ENCODE measurements around the gene PLPP7.
A peak's percentile ranks its signal among the peaks of the same experiment; 100 is the strongest.

PLPP7 gene

GRCh38 chr9:131303381-131304321 lies 14.1 kb downstream of the PLPP7 start:
- no peak for DNase-seq

DNA sequence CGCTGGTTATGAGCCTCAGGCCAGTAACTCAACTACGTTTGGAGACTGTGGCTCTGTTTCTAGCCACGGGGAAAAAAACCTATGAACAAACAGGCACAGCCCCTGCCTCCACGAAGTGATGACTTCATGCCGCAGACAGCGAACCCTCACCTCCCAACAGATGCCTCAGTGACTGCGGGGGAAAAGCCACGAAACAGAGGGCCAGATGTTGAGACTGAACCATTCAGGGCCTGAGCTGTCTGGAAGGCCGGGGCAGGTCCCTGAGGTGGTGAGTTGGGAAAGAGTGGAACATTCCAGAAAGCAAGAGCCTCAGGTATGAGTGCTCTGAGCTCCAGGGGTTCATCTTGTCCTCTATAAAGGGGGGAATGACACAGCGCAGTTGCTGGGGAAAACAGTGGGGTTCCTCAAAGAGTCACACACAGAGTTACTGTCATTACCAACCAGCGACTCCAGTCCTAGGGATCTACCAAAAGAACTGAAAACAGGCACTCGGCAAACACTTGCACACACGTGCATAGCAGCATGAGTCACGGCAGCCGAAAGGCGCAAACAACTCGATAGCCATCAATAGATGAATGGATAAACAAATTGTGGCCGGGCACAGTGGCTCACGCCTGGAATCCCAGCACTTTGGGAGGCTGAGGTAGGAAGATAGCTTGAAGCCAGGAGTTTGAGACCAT lies 15.3 kb downstream of the PLPP7 start:
- no peak for DNase-seq

DNA sequence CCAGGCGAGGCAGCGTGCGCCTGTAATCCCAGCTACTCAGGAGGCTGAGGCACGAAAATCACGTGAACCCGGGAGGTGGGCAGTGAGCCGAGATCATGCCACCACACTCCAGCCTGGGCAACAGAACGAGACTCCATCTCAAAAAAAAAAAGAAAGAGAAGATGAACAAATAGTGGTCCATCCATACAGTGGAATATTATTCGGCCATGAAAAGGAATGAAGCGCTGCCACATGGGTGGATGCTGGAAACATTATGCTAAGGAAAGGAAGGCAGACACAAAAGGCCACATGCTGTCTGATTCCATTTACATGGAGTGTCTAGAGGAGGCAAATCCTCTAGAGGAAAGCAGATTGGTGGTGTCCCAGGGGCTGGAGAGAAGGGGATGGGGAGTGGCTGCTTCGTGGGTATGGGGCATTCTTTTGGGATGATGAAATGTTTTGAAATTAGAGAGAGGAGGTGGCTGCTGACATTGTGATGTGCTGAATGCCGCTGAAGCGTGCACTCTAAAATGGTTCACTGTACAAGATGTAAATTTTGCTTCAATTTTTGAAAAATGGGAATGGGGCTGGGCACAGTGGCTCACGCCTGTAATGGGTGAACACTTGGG lies 17.0 kb downstream of the PLPP7 start:
- no peak for DNase-seq

GRCh38 chr9:131307974-131308373 lies 18.5 kb downstream of the PLPP7 start:
- no peak for DNase-seq

DNA sequence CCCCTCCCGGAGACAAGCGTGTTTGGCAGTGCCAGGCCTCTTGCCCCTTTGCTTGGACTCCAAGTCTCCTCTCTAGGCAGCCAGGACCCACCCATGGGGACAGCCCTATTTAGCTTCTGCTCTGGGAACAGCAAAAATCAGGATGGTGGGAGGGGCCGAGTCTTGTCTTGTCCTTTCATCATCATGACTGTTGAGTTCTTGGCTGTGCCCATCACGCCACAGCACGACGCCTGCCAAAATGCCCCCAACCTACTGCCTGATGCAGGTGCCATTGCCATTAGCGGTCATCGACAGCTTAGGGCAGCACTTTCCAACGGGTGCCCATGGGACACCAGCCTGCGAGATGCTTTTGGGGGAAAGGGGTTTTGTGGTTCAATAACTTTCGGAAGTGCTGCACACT lies 18.9 kb downstream of the PLPP7 start:
- no peak for DNase-seq

DNA sequence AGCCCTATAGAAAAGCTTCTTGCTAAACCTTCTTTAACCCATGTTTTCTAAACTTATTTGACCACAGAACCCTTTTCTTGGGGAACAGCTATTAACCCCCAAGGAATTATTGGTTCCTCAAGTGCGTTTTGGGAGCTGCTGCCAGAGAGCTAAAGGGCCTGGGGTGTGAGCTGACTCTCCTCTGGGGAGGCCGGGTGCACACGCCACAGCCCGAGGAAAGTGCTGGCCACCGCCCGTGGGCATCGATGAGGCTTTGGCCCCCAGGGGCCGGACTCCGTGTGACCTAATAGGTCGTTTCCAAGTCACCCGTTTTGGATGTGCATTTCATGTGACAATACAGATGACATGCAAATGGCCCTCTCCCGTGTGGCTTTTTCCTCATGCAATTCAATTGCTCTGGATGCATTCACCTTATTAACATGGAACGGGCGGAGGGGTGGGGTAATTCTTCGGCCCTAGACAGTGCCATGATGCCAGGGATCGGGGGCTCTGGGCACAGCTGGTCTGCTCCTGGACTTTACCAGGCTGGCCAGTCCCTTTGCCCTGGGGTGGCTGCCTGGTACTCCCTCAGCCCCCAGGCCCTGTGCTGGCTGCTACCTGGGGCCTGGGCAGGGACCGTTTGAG lies 19.5 kb downstream of the PLPP7 start:
- DNase-seq = no peak

- DNase-seq = no peak
These were observed 20.2 kb downstream of the PLPP7 start for GRCh38 chr9:131309530-131310276.

DNA sequence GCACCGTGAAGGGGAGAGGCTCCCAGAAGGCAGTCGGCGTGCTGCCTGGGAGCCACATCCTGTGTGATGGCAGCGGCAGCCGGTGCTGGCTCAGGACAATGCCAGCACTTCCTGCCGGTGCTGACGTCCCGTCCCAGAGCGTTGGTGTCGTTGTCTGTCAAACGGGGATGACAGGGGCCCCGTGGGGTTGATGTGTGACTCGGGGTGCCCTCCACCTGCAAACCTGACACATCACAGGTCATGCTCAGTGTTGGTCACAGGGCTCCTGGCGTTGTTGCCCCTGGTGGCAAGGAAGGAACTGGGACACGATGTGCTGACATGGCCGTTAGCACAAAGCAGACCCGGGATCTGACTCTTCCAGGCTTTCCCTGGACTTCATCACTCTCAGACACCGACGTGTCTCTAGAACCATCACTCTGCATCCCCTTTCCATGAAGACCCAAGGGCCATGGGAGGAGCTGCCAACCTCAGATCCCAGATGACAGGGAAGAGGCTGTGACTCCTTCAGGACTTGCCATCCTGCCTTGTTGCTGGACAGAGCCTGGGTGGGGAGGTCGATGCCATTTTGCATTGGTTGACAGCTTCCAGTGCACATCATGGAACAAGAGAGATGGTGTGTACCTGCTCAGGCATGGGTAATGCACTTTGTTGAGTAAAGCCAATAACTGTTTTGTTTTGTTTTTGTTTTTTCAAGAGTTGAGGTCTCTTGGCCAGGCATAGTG lies 21.5 kb downstream of the PLPP7 start:
- DNase-seq = no peak

GRCh38 chr9:131312246-131312645 lies 22.7 kb downstream of the PLPP7 start:
- no peak for DNase-seq

- no peak for DNase-seq
These were observed 23.6 kb downstream of the PLPP7 start for GRCh38 chr9:131312822-131313770.

- DNase-seq = no peak
These were observed 28.9 kb downstream of the PLPP7 start for GRCh38 chr9:131318231-131319085.

- no peak for DNase-seq
These were observed 30.0 kb downstream of the PLPP7 start for GRCh38 chr9:131319486-131319885.

DNA sequence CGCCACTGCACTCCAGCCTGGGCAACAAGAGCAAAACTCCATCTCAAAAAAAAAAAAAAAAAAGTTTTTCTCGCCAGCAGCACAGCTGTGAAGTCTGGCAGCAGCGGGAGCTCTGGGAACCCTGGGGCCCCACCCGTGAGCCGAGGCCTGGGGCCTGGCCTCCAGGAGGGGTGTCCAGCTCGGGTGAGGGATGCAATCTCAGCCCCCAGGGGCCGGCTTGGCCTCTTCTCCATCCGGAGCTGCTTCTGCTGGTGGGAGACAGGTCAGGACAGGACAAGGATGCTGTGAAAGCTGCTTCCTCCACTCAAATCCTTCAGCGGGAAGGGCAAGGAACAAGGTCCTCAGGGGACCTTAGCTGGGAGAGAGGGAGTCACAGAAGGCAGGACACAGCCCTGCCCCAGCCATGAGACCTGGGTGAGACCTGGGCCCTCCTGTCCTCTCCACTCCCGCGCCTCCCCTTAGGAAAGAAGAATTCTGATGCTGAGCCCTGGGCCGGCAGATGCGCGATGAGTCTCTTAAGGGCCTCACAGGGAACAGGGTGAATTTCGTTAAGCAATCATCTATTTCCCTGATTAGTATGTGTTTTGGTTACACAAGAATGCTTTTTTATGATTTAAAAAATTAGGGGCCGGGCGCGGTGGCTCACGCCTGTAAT lies 30.6 kb downstream of the PLPP7 start:
- no peak for DNase-seq

- DNase-seq = no peak
These were observed 34.1 kb downstream of the PLPP7 start for GRCh38 chr9:131323629-131324028.

DNA sequence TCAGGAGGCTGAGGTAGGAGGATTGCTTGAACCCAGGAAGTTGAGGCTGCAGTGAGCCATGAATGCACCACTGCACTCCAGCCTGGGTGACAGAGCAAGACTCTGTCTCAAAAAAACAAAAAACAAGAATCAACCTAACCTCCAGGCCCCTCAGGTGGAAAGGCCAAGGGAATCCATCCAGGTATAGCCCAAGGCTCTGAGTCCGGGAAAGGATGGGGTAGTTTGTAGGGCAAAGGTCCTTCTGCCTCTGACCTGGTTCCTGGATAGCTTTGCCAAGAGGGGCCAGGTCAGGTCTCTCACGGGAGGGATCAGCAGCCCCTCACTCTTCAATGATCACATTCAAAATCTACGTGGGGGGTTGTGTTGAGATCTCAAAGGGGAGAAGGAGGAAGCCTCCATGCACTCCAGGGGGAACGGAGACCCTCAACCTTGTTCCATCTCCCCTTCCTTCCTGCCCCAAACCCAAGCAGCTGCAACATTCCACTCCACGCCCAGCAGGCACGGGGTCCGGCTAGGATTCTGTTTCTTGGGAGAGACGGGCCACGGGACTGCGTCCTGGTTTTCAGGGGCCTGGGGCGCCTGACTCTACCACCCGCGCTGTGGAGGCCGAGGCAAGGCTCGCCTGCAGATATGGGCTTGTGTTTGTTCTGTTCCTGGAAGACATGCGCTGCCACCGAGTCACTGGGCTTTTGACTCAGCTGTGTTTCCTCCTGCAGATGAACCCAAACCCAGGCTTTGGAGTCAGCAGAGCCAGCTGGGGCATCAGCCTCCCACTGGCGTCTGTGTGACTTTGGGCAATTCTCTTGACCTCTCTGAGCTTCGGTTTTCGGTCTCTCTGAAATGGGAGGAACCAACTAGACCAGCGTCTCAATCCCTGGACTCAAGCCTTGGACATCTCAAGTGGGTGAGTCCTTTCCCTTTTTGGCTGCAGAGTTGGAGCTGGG lies 35.5 kb downstream of the PLPP7 start:
- no peak for DNase-seq

DNA sequence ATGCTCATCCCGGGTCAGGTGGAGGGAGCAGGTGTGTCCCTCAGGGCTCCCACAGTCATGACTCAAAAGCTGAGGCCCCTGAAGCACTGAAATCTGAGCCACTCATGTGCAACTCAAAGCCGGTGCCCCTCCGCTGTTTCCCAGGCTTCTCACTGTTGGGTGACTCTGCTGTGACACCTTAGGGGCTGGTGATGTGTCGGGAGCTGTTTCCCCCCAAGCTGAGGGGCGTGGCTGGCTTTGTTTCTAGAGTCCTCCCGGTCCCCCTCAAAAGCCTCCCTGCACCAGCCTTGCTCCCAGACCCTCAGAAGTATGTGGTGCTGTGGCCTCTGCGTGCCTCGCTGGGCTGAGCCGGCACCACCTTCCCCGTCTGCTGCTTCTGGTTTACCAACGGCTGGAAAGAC lies 39.7 kb downstream of the PLPP7 start:
- peak; percentile 37 for DNase-seq

Measured in right kidney (tissue), 1 donor.